ENCODE data around the gene MAMDC2.

GRCh38 chr9:70127540-70128416 lies 84.1 kb downstream of the MAMDC2 start:
- TF ChIP-seq, protein P1, sequence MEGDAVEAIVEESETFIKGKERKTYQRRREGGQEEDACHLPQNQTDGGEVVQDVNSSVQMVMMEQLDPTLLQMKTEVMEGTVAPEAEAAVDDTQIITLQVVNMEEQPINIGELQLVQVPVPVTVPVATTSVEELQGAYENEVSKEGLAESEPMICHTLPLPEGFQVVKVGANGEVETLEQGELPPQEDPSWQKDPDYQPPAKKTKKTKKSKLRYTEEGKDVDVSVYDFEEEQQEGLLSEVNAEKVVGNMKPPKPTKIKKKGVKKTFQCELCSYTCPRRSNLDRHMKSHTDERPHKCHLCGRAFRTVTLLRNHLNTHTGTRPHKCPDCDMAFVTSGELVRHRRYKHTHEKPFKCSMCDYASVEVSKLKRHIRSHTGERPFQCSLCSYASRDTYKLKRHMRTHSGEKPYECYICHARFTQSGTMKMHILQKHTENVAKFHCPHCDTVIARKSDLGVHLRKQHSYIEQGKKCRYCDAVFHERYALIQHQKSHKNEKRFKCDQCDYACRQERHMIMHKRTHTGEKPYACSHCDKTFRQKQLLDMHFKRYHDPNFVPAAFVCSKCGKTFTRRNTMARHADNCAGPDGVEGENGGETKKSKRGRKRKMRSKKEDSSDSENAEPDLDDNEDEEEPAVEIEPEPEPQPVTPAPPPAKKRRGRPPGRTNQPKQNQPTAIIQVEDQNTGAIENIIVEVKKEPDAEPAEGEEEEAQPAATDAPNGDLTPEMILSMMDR (IDR thresholded peaks at IDR 0.05; ENCODE audit: low read depth, low read length): no peak
- no peak for TF ChIP-seq MYC (IDR thresholded peaks at IDR 0.05; ENCODE audit: low read depth, low read length)
- TF ChIP-seq POLR2A (IDR thresholded peaks at IDR 0.05; ENCODE audit: extremely low read depth, insufficient read length): no peak

Measured in NB4 (cell line).